Glutamatergic neuron (in vitro differentiated cells): Measurements from ENCODE around the gene PIEZO1. TPM values are rescaled to one million over a fixed set of nuclear protein-coding genes. Genes with fewer than 3 reads are reported as not detected.

Source experiments
- DNase-seq: peaks from one replicate; pipeline ENCODE4 v3.0.0; 2022
- H3K27ac Mint-ChIP-seq: one replicate; pipeline ENCODE4 v1.8.0; 2020; ENCODE audit warnings: mild to moderate bottlenecking, mixed read lengths, inconsistent platforms; ENCODE audit not compliant: unreplicated experiment
- H3K27me3 Mint-ChIP-seq: one replicate; pipeline ENCODE4 v1.8.0; 2020; ENCODE audit warnings: mild to moderate bottlenecking, moderate library complexity, mixed read lengths, inconsistent platforms; ENCODE audit not compliant: unreplicated experiment
- H3K36me3 Mint-ChIP-seq: one replicate; pipeline ENCODE4 v1.8.0; 2020; ENCODE audit warnings: mild to moderate bottlenecking, mixed read lengths, inconsistent platforms; ENCODE audit not compliant: unreplicated experiment
- H3K4me1 Mint-ChIP-seq: one replicate; pipeline ENCODE4 v1.8.0; 2020; ENCODE audit warnings: mild to moderate bottlenecking, low read depth, mixed read lengths, inconsistent platforms; ENCODE audit not compliant: unreplicated experiment
- H3K4me3 Mint-ChIP-seq: one replicate; pipeline ENCODE4 v1.8.0; 2020; ENCODE audit warnings: mild to moderate bottlenecking, mixed read lengths, inconsistent platforms; ENCODE audit not compliant: unreplicated experiment
- H3K9me3 Mint-ChIP-seq: one replicate; pipeline ENCODE4 v1.8.0; 2020; ENCODE audit warnings: mild to moderate bottlenecking, moderate library complexity, mixed read lengths, inconsistent platforms; ENCODE audit not compliant: unreplicated experiment
- CTCF ChIP-seq: fragments of 200-600 bp; sonication (generic); IDR thresholded peaks from one replicate; pipeline ENCODE4 v1.5.0; 2021; ENCODE audit not compliant: partially characterized antibody, unreplicated experiment
- total RNA-seq: library from RNA; stranded (reverse); fragmentation: NEBNext Ultra II Directional; extraction: Animal tissue kit (Norgen Biotek cat#: 25700); gene quantifications from one replicate; pipeline ENCODE4 v1.2.1, GENCODE V29; 2021; ENCODE audit not compliant: unreplicated experiment

PIEZO1 gene
- total RNA-seq, 1 donor from 2014 or later: 12.3 TPM

GRCh38 chr16:88812513-88813268 is 27.7 kb upstream of the PIEZO1 start:
- H3K36me3 Mint-ChIP-seq: no peaks in the 10 kb centered on the region
- no peak for DNase-seq
- H3K27me3 Mint-ChIP-seq: peaks cover 1% of the 10 kb centered on the region
- peaks cover 2% of the 10 kb centered on the region for H3K9me3 Mint-ChIP-seq
- peak overlapping the region; percentile 82 for H3K4me3 Mint-ChIP-seq
- peak overlapping the region; percentile 76 for H3K27ac Mint-ChIP-seq
- no peak for TF ChIP-seq CTCF
- peaks cover 4% of the 10 kb centered on the region for H3K4me1 Mint-ChIP-seq

- Mint-ChIP-seq H3K4me3 (peak within 1 kb of the TSS; percentile 88), H3K9me3 (no peaks in the 10 kb centered on the region), H3K27ac (peak within 1 kb of the TSS; percentile 93), H3K27me3 (peaks cover 1% of the 10 kb centered on the region), H3K4me1 (peaks cover 4% of the 10 kb centered on the region), H3K36me3 (no peaks in the 10 kb centered on the region)
- no peak for TF ChIP-seq CTCF
- DNase-seq: peak; percentile 99
Measured at GRCh38 chr16:88811769-88812512, 26.9 kb upstream of the PIEZO1 start, which contains the start of gene APRT. APRT (minus strand) TSS chr16:88811928; CDS start chr16:88811899, 29 bp downstream.

- no peaks in the 10 kb centered on the region for H3K9me3 Mint-ChIP-seq
- DNase-seq: no peak
- H3K27ac Mint-ChIP-seq: no peak overlapping the region
- H3K36me3 Mint-ChIP-seq: no peaks in the 10 kb centered on the region
- peaks cover 1% of the 10 kb centered on the region for H3K27me3 Mint-ChIP-seq
- peaks cover 4% of the 10 kb centered on the region for H3K4me1 Mint-ChIP-seq
- H3K4me3 Mint-ChIP-seq: peak overlapping the region; percentile 81
- no peak for TF ChIP-seq CTCF
Measured at GRCh38 chr16:88810912-88811768, 26.1 kb upstream of the PIEZO1 start.

GRCh38 chr16:88810166-88810911 is 25.3 kb upstream of the PIEZO1 start:
- no peak for DNase-seq
- Mint-ChIP-seq H3K9me3 (no peaks in the 10 kb centered on the region), H3K36me3 (no peaks in the 10 kb centered on the region), H3K27me3 (peaks cover 1% of the 10 kb centered on the region), H3K4me3 (peak overlapping the region; percentile 81), H3K4me1 (peaks cover 4% of the 10 kb centered on the region), H3K27ac (no peak overlapping the region)
- no peak for TF ChIP-seq CTCF
